T-helper 2 cell treated with Interferon-gamma antibody and Interleukin-4, amounts not matched to agents 5 μg/mL and 100 μg/mL, for 36 hours (primary cell): Measurements from ENCODE around the gene RMP24.

ENCODE experiments used
- DNase-seq: peaks from one replicate; pipeline ENCODE4 v3.0.0; 2021; ENCODE audit warnings: low spot score
- H3K27ac Mint-ChIP-seq: one replicate; pipeline ENCODE4 v1.8.0; 2021; ENCODE audit warnings: mild to moderate bottlenecking, mixed read lengths
- H3K27me3 Mint-ChIP-seq: one replicate; pipeline ENCODE4 v1.8.0; 2021; ENCODE audit warnings: low read depth, mixed read lengths
- H3K36me3 Mint-ChIP-seq: one replicate; pipeline ENCODE4 v1.8.0; 2021; ENCODE audit warnings: low read depth, mixed read lengths
- H3K4me1 Mint-ChIP-seq: one replicate; pipeline ENCODE4 v1.8.0; 2021; ENCODE audit warnings: low read depth, mixed read lengths
- H3K4me3 Mint-ChIP-seq: one replicate; pipeline ENCODE4 v1.8.0; 2022; ENCODE audit warnings: mild to moderate bottlenecking, moderate library complexity, mixed read lengths
- H3K9me3 Mint-ChIP-seq: one replicate; pipeline ENCODE4 v1.8.0; 2021; ENCODE audit warnings: mixed read lengths

RMP24 gene

GRCh38 chr18:35979112-35979511 lies 6.6 kb downstream of the RMP24 start:
- Mint-ChIP-seq H3K36me3 (peaks cover 55% of the 10 kb centered on the region), H3K9me3 (no peaks in the 10 kb centered on the region), H3K27me3 (no peaks in the 10 kb centered on the region), H3K4me1 (peaks cover 5% of the 10 kb centered on the region), H3K4me3 (no peak overlapping the region), H3K27ac (no peak overlapping the region)
- DNase-seq, result no peak

- no peaks in the 10 kb centered on the region for H3K27me3 Mint-ChIP-seq
- no peak overlapping the region for H3K4me3 Mint-ChIP-seq
- no peak overlapping the region for H3K27ac Mint-ChIP-seq
- no peaks in the 10 kb centered on the region for H3K9me3 Mint-ChIP-seq
- H3K36me3 Mint-ChIP-seq, result peaks cover 36% of the 10 kb centered on the region
- DNase-seq, result no peak
- no peaks in the 10 kb centered on the region for H3K4me1 Mint-ChIP-seq
These were observed 10.1 kb downstream of the RMP24 start for GRCh38 chr18:35982409-35983114.

- H3K9me3 Mint-ChIP-seq, result no peaks in the 10 kb centered on the region
- no peak for DNase-seq
- no peak overlapping the region for H3K27ac Mint-ChIP-seq
- H3K27me3 Mint-ChIP-seq, result no peaks in the 10 kb centered on the region
- H3K36me3 Mint-ChIP-seq, result peaks cover 30% of the 10 kb centered on the region
- no peak overlapping the region for H3K4me3 Mint-ChIP-seq
- H3K4me1 Mint-ChIP-seq, result no peaks in the 10 kb centered on the region
These were observed 10.7 kb downstream of the RMP24 start for GRCh38 chr18:35983147-35983546.

GRCh38 chr18:35983818-35984217 lies 11.3 kb downstream of the RMP24 start:
- DNase-seq, result no peak
- Mint-ChIP-seq H3K9me3 (no peaks in the 10 kb centered on the region), H3K4me3 (no peak overlapping the region), H3K36me3 (peaks cover 25% of the 10 kb centered on the region), H3K4me1 (no peaks in the 10 kb centered on the region), H3K27ac (no peak overlapping the region), H3K27me3 (no peaks in the 10 kb centered on the region)

GRCh38 chr18:35991696-35992095 lies 19.2 kb downstream of the RMP24 start:
- H3K27me3 Mint-ChIP-seq, result no peaks in the 10 kb centered on the region
- peaks cover 3% of the 10 kb centered on the region for H3K36me3 Mint-ChIP-seq
- H3K4me1 Mint-ChIP-seq, result no peaks in the 10 kb centered on the region
- DNase-seq, result no peak
- no peak overlapping the region for H3K27ac Mint-ChIP-seq
- H3K9me3 Mint-ChIP-seq, result no peaks in the 10 kb centered on the region
- no peak overlapping the region for H3K4me3 Mint-ChIP-seq

- Mint-ChIP-seq H3K36me3 (peaks cover 3% of the 10 kb centered on the region), H3K4me1 (no peaks in the 10 kb centered on the region), H3K9me3 (no peaks in the 10 kb centered on the region), H3K27me3 (no peaks in the 10 kb centered on the region), H3K4me3 (no peak overlapping the region), H3K27ac (no peak overlapping the region)
- DNase-seq, result no peak
These were observed 20.5 kb downstream of the RMP24 start for GRCh38 chr18:35993013-35993412.

GRCh38 chr18:35998967-35999366 lies 26.5 kb downstream of the RMP24 start:
- H3K9me3 Mint-ChIP-seq, result no peaks in the 10 kb centered on the region
- H3K4me1 Mint-ChIP-seq, result no peaks in the 10 kb centered on the region
- no peaks in the 10 kb centered on the region for H3K27me3 Mint-ChIP-seq
- no peak overlapping the region for H3K4me3 Mint-ChIP-seq
- no peak overlapping the region for H3K27ac Mint-ChIP-seq
- no peak for DNase-seq
- no peaks in the 10 kb centered on the region for H3K36me3 Mint-ChIP-seq

- Mint-ChIP-seq H3K9me3 (no peaks in the 10 kb centered on the region), H3K4me1 (no peaks in the 10 kb centered on the region), H3K27me3 (no peaks in the 10 kb centered on the region), H3K27ac (no peak overlapping the region), H3K36me3 (no peaks in the 10 kb centered on the region), H3K4me3 (no peak overlapping the region)
- DNase-seq, result no peak
These were observed 27.4 kb downstream of the RMP24 start for GRCh38 chr18:35999925-36000324.

GRCh38 chr18:36006997-36007396 lies 34.5 kb downstream of the RMP24 start:
- no peaks in the 10 kb centered on the region for H3K36me3 Mint-ChIP-seq
- H3K9me3 Mint-ChIP-seq, result no peaks in the 10 kb centered on the region
- H3K27ac Mint-ChIP-seq, result no peak overlapping the region
- H3K4me3 Mint-ChIP-seq, result no peak overlapping the region
- no peaks in the 10 kb centered on the region for H3K4me1 Mint-ChIP-seq
- DNase-seq, result no peak
- H3K27me3 Mint-ChIP-seq, result no peaks in the 10 kb centered on the region

GRCh38 chr18:36009214-36009613 lies 36.7 kb downstream of the RMP24 start:
- Mint-ChIP-seq H3K4me3 (no peak overlapping the region), H3K36me3 (no peaks in the 10 kb centered on the region), H3K27ac (no peak overlapping the region), H3K9me3 (no peaks in the 10 kb centered on the region), H3K4me1 (no peaks in the 10 kb centered on the region), H3K27me3 (no peaks in the 10 kb centered on the region)
- no peak for DNase-seq

- Mint-ChIP-seq H3K27ac (no peak overlapping the region), H3K36me3 (no peaks in the 10 kb centered on the region), H3K27me3 (no peaks in the 10 kb centered on the region), H3K4me3 (no peak overlapping the region), H3K9me3 (no peaks in the 10 kb centered on the region), H3K4me1 (no peaks in the 10 kb centered on the region)
- no peak for DNase-seq
These were observed 40.4 kb downstream of the RMP24 start for GRCh38 chr18:36012891-36013290.

GRCh38 chr18:36015629-36016028 lies 43.1 kb downstream of the RMP24 start:
- H3K36me3 Mint-ChIP-seq, result no peaks in the 10 kb centered on the region
- no peak for DNase-seq
- H3K9me3 Mint-ChIP-seq, result no peaks in the 10 kb centered on the region
- no peak overlapping the region for H3K4me3 Mint-ChIP-seq
- no peaks in the 10 kb centered on the region for H3K4me1 Mint-ChIP-seq
- no peaks in the 10 kb centered on the region for H3K27me3 Mint-ChIP-seq
- H3K27ac Mint-ChIP-seq, result no peak overlapping the region

- Mint-ChIP-seq H3K36me3 (no peaks in the 10 kb centered on the region), H3K4me1 (no peaks in the 10 kb centered on the region), H3K27ac (no peak overlapping the region), H3K9me3 (no peaks in the 10 kb centered on the region), H3K27me3 (no peaks in the 10 kb centered on the region), H3K4me3 (no peak overlapping the region)
- DNase-seq, result no peak
These were observed 44.8 kb downstream of the RMP24 start for GRCh38 chr18:36017232-36017631.

GRCh38 chr18:36020174-36020711 lies 47.8 kb downstream of the RMP24 start:
- H3K4me3 Mint-ChIP-seq, result no peak overlapping the region
- H3K27ac Mint-ChIP-seq, result no peak overlapping the region

GRCh38 chr18:36023336-36023735 lies 50.9 kb downstream of the RMP24 start:
- Mint-ChIP-seq H3K4me1 (peaks cover under 1% of the 10 kb centered on the region), H3K27ac (no peak overlapping the region), H3K4me3 (no peak overlapping the region), H3K27me3 (no peaks in the 10 kb centered on the region), H3K36me3 (peaks cover 18% of the 10 kb centered on the region), H3K9me3 (no peaks in the 10 kb centered on the region)
- no peak for DNase-seq

More at GRCh38 chr18:36020174-36020711, 47.8 kb downstream of the RMP24 start:
- Mint-ChIP-seq H3K9me3 (no peaks in the 10 kb centered on the region), H3K4me1 (no peaks in the 10 kb centered on the region), H3K36me3 (peaks cover 4% of the 10 kb centered on the region), H3K27me3 (no peaks in the 10 kb centered on the region)
- no peak for DNase-seq
